ENCODE results near the gene ZNF526.

The ZNF526 gene

DNA sequence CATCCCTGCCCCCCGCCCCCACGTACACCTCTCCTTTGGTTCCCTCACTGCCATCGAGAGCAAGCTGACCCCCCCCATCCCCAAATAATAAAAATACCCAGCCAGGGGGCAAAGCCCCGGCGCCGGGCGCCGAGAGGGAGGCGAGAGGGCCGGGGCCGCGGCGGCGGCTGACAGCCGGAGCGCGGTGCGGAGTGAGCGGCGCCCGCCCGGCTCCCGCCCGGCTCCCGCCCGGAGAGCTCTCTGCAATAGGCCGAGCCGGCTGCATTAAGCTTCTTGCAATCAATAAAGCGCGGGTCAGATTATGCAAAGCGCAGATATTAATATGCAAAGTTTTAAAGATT lies 43.5 kb upstream of the ZNF526 start:
- TF ChIP-seq, protein P1, sequence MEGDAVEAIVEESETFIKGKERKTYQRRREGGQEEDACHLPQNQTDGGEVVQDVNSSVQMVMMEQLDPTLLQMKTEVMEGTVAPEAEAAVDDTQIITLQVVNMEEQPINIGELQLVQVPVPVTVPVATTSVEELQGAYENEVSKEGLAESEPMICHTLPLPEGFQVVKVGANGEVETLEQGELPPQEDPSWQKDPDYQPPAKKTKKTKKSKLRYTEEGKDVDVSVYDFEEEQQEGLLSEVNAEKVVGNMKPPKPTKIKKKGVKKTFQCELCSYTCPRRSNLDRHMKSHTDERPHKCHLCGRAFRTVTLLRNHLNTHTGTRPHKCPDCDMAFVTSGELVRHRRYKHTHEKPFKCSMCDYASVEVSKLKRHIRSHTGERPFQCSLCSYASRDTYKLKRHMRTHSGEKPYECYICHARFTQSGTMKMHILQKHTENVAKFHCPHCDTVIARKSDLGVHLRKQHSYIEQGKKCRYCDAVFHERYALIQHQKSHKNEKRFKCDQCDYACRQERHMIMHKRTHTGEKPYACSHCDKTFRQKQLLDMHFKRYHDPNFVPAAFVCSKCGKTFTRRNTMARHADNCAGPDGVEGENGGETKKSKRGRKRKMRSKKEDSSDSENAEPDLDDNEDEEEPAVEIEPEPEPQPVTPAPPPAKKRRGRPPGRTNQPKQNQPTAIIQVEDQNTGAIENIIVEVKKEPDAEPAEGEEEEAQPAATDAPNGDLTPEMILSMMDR (IDR thresholded peaks at IDR 0.05): no peak

DNA sequence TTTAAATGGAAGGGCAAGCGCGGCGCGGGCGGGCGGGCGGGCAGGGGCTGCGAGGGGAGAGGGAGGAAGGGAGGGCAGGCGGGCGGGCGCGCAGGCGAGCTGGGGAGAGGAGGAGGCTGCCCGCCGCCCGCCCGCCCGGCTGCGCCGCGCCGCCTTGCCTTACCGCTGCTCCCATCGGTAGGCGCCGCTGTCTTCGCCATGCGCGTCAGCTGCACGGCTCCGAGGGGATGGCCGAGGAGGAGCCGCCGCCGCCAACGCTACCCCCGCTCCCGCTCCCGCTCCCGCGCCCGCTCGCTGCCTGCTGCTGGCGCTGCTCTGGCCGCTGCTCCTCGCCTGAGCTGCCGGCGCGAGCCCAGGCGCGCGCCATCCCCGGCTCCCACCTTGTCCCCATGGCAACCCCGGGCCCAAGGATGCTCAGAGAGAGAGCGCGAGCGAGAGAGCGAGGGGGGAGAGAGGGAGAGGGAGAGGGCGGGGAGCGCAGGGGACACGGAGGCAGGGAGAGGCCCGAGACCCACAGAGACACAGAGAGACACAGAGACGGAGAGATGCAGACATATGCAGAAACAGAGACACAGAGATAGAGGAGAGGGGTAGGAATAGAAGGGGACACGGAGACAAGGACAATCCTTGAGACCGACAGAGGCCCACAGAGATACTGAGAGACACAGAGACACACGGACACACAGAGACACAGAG lies 43.0 kb upstream of the ZNF526 start:
- TF ChIP-seq, protein P1 (IDR thresholded peaks at IDR 0.05): peak; percentile 27; the same call in 1 of the 2 replicates

DNA sequence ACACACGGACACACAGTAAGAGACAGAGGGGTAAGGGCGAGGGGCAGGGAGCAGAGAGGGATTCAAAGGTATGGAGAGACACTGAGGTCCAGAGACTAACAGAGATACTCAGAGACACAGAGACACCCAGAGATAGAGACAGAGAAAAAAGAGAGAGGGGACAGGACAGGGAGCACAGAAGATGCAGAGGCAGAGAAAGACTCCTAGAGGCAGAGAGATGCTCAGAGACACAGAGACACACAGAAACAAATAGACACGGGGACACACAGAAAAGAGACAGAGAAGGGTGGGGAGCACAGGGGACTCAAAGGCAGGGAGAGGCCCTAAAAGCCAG lies 42.5 kb upstream of the ZNF526 start:
- TF ChIP-seq, protein P1 (IDR thresholded peaks at IDR 0.05): no peak

DNA sequence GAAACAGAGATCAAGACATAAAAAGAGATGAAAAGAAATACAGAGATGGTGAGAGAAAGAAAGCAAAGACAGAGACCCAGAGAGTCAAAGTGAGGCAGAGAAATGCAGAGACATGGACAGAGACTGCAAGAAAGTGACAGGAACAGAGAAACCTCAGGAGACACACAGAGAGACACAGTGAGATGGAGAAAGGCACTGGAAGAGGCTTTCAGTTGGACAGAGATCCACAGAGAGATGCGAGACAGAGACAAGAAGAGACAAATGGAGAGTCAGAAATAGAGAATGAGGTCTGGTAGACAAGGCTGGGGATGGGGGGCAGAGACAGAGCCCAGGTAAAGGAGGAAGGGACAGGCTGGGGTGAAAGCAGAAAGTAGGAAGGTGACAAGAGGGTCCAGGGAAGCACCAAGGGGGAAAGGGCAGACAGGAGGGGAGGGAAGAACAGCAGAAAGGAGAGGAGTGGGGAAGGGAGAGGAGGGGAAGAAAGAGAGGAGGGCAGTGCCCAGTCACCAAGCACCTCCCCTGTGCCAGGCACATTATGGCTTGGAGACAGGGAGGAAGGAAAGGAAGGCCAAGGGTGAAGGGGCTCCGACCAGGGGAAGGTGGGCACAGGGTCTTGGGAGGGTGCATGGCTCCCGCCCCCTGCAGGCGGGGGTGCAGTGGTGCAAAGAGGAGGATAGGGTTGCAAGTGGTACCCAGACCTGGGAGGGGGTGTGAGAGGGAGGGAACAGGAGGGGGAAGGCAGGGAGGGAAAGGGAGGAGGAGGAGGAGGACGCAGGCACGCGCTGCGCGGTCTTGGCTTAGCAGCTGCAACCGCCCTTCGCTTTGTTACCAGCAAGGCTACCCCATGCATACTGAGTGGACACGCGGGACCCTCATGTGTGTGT lies 41.1 kb upstream of the ZNF526 start:
- TF ChIP-seq, protein P1 (IDR thresholded peaks at IDR 0.05): no peak

DNA sequence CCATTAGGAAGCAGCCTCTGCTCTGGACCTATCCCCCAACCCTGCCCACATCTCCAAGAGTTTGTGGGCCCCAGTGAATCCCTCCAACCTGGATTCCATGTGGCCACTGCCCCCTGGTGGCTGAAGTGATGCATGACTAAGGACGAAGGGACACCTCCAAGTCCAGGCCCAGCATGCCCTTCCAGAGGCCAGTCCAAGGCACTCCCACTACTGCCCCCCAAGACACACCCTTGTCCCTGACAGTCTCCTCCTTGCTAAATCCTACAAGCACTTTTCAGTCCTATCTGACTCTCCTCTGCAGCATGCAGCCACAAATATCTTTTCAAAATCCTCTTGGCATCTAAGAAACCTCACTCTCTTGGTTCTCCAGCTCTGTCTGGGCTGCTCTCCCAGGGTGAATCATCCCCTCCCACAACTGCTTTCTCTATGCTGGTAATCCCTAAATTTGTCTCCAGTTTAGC lies 35.7 kb upstream of the ZNF526 start:
- TF ChIP-seq, protein P1 (IDR thresholded peaks at IDR 0.05): peak; percentile 64

DNA sequence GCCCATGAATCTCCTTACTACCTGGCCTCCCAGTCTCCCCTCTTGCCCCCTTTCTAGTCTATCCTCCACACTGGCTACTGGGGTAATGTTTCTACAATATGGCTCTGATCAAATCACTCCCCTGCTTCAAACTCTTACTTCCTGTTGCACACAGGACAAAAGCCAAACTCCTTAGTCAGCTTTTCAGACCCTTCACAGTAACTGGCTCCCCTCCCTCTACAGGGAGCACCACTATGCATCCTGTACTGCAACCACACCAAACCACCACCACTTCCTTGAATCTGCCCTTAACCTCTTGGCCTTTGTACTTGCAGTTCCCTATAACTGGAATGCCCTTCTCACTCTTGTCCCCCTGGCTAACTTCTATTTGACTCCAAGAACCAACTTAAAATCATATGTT lies 34.8 kb upstream of the ZNF526 start:
- TF ChIP-seq, protein P1 (IDR thresholded peaks at IDR 0.05): no peak

DNA sequence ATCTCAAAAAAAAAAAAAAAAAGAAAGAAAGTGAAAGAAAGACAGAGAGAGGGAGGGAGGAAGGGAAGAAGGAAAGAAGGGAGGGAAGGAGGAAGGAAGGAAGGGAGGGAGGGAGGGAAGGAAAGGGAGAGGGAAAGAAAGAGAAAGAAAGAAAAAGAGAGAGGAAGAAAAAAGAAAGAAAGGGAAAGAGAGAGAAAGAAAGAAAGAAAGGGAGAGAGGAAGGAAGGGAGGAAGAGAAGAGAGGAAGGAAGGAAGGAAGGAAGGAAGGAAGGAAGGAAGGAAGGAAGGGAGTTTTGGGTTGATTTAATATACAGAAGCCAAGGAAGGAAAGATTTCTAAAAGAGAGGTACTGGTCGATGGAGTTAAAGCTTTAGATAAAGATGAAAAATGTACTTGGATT lies 31.4 kb upstream of the ZNF526 start:
- TF ChIP-seq, protein P1 (IDR thresholded peaks at IDR 0.05): no peak
